COLO668 (cell line): ENCODE results near the gene GTF2I.
"Not testable (repeated sequence)": the region's sequence is repeated elsewhere in the genome, so short reads cannot be mapped to it uniquely, and the experiment has no call there.

ENCODE experiments used
- DNase-seq: peaks from one replicate; lab custom pipeline; 2025; ENCODE audit not compliant: unreplicated experiment; lab: John Stamatoyannopoulos, UW

The GTF2I gene

DNA sequence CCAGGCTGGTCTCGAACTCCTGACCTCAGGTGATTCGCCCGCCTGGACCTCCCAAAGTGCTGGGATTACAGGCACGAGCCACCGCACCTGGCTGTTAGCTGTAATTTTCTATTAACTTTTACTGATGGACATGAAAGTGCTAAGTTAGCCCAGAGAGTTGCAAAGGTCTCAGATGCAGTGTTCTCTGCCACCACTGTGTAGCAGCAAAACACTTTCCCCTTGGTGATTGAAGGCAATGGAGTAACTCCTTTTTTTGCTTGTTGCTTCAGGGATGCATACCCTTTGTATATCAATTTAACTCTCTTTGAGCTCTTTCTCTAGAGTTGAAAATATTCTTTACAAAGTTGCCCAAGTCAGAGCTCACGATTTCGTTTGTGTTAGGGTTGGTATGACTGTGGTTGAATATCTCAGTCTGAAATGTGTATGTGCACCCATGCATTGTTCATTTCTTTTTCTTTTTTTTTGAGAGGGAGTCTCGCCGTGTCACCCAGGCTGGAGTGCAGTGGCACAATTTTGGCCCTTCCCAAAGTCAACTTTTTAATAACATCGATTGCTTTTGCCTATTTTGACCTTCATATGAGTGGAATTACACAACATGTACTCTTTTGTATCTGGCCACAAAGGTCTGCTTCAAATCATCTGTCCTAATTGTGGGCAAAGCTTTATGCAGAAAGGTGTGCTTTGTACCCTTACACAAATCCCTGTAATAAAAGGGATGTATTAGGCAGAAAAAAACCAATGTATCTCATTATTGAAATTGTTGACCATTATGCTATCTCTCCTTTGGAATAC is 52.6 kb downstream of the GTF2I start:
- DNase-seq: no peak

DNA sequence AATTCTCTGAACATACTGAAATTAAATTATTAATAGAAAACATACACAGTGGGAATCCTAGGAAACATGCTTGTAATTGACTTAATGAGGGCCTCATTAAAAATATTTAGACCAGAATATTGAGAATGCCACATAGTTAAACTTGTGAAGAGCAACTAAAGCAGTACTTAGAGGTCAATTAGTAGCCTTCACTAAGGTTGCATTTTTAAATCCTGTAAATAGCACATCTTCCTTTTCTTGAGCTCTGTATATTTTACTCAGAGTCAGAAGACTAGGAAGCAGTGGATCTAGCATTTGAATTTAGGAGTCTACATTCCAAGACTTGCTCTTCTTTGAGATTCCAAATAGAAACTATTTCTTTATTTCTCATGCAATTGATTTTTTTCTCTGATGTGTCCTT is 56.0 kb downstream of the GTF2I start:
- DNase-seq: no peak

DNA sequence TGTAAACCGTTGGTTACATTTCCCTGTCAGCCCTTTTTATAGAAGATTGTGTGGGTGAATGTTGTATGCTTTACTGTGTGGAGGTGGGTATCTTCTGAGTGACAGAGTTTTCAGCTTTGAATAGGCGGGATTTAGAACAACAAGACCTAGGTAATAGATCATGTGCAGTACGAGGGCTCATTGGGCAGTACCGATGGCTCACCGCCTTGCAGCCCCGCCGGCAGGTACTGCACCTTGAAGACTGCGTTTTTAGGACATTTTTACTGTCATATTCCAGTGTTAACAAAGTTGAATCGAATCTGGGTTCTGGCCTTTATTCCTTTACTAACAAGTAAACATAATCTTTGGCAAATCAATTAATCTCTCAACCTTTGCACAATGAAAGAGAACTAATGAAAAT is 60.4 kb downstream of the GTF2I start:
- DNase-seq: no peak

DNA sequence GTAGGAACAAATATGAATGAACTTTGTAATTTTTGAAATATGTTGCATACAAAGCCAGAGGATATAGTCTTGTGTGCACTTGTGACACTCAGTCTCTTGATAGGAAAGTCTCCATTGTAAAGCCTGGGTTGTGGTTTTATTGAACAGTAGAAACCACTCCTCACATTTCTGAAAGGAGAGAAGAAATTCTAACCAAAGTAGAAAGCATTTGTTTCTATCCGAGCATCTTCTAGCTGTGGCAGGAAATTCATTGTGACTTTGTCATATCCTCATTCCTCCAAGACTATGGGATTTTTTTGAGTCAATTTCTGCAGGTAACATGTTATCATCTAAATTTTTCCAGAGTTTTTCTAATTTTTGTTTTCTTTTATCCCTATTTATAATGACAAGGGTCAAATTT is 60.8 kb downstream of the GTF2I start:
- DNase-seq: no peak

DNA sequence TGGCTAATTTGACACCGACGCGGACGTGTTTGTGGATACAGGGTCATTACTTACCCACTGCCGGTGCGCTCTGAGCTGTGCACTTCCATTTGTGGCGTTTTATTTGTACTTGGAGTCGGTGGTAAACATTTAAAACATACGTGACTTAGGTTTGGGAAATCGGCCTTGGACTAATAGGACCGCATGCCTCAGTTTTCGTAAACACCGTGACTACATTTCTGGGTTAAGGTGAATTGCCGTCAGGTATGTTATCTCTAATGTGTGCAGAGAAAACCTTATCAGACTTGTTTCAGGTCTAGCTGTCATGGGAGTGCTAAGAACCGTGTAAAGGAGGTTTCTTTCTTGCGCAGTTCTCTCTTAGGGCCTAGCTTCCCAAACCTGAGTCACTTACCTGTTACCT is 64.6 kb downstream of the GTF2I start:
- DNase-seq: no peak

DNA sequence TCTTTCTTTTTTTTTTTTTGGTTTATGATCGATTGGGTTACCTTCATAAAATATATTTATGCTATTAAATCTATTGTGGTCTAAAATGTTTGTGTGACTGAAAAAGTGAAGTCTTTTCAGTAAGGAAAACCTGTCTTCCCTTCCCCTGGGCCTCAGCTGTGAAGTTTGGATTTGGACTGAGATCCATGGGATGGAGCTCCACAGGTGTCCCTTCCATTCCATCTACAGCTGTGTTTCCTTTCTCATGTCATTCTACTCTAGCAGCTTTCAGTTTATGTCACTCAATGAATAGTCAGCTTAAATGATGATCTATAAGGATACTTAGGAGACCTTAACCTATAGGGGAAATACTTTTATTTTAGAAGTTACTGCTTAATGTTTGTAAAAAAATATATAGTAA is 68.3 kb downstream of the GTF2I start:
- DNase-seq: no peak

DNA sequence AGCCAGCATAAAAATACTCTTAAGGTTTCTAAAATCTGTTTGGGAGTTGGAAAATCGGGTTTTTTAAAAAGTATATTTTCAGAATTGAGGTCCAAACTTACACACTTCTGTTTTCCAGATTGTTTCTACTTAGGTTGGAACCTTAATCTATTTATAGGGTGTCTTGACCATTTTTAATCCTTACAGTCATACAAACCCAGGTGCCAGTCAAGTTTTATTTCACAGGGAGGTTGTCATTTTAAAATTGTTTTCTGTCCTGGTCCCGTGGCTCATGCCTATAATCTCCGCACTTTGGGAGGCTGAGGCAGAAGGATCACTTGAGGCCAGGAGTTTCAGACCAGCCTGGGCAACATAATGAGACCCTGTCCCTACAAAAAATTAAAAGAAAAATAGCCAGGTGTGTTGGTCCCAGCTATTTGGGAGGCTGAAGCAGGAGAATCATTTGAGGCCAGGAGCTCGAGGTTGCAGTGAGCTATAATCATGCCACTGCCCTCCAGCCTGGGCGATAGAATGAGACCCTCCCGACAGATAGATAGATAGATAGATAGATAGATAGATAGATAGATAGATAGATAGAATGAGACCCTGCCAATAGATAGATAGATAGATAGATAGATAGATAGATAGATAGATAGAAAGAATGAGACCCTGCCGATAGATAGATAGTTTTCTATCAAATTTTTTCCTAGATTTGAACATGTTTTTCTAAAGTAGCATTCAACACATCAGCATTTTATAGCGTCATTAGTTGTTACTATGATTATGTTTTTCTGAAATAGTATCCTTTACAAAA is 69.0 kb downstream of the GTF2I start:
- DNase-seq: no peak

DNA sequence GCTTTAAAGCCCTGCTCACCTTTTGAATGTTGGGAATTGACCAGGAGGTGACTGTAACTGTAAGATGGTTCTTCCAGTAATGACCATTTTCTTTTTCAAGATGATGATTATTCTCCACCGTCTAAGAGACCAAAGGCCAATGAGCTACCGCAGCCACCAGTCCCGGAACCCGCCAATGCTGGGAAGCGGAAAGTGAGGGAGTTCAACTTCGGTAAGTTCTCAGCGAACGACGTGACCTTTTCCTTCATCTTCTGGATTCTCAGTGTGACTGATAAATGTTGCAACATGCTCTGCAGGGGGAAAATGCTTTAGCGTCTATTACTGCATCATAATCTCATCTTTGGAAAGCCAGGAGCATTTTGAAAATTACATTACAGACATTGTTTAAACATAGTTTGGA is 71.2 kb downstream of the GTF2I start:
- DNase-seq: not testable (repeated sequence)

DNA sequence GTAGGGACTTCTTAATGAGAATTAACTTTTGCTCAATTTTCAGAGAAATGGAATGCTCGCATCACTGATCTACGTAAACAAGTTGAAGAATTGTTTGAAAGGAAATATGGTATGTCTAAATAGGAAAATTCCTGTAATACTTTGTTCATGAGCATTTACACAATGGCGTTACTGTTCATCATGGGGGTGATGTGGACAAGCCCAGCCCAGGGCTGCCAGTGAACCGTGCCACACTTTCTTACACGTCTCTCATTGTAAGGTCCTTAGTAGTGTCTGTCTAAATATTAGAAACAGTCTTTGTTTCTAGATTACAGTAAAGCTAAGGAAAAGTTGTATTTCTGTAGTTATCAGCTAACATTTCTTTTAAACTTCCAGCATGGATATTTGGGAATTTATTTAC is 72.7 kb downstream of the GTF2I start:
- not testable (repeated sequence) for DNase-seq

DNA sequence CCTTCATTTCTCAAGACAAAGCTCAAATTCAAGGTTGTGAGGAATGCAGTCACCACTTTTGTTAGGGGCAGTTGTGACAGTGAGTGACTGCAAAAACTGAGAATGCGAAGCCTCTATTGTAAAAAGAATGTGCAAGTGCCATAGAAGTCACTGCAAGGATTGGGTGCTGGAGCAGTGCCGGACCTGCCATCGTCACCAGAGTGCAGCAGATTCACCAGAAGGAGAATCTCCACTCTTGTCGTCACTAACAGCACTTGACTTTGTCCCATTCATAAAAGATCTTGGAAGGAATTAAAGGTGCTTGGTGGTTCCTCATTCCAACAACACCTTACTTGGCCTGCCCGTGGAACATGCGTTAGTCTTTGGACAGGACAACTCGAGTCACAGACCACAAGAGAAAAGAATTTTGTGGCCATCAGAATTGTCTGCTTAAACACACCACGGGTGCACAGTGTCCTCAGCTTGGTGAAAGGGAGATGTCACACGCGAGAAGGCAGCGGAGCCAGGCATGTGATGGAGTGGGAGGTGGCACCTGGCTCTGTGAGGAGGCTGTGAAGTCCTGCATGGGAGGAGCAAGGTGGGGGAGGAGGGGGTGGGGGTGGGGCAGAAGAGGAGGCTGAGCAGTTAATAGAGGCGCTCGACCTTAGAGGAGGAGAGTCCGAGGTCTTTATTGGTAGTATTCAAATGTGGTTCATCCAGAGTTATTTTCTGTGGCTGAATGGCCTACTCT is 82.6 kb downstream of the GTF2I start:
- DNase-seq: not testable (repeated sequence)

DNA sequence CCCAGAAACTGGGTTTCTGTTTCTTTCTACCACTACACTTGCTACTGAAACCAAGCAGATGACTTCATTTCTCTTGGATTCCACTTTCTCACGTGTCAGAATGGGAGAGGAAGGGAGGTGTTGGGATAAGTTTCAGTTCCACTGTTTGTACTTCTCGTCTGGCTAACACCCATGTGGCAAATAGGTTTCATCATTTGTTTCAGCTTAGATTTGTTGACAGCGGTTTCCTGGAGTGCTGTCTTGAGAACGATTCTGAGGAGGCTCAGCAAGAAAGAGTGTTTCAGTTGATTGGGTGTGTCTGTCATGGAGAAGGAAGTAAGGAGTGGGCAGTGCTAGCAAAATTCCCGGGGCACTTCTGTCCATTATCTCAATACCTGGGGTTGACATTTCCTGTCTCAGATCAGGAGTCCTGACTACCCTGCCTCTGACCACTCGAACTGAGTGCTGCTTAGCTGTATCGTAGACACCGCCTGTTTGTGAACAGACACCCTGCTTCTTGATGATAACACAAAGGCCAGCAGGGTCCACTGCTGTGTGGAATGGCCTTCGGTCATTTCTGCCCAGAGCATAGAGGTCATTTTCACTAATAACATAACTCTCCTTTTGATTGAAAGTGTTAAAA is 86.5 kb downstream of the GTF2I start:
- not testable (repeated sequence) for DNase-seq

DNA sequence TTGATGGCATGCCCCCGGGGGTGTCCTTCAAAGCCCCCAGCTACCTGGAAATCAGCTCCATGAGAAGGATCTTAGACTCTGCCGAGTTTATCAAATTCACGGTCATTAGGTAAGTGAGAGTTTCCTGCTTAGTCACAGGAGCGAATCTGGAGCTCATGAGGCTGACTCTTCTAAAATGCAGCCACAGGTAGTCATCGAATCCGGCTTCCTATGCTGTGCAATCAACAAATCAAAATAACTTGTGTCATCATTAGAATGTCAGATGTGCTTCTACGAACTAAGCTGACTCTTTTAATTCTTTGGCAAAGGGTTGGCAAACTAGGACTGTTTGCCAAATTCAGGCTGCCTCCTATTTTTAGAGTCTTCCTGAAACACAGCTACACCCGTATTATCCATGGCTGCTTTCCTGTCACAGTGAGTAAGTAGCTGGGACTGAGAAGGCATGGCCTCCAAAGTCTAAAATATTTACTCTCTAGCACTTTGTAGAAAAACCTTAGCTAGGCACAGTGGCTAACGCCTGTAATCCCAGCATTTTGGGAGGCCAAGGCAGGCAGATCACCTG is 96.5 kb downstream of the GTF2I start:
- not testable (repeated sequence) for DNase-seq

DNA sequence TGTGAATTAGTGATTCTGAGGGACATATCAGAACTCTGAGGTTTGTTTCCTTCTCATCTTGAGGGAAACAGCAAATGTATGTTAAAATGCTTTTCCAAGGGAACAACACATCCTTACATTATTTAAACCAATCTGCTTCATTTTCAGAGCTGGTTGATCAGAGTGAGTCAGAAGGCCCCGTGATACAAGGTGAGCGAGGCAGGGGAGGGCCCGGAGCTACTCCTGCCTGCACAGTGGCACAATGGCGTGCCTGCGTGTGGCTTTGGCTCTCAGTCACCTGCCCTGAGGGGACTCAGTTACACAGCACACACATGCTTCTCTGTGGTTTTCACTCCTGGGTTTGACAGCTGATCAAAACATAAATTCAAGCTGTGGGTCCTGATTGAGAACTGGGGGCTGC is 99.2 kb downstream of the GTF2I start:
- DNase-seq: not testable (repeated sequence)

DNA sequence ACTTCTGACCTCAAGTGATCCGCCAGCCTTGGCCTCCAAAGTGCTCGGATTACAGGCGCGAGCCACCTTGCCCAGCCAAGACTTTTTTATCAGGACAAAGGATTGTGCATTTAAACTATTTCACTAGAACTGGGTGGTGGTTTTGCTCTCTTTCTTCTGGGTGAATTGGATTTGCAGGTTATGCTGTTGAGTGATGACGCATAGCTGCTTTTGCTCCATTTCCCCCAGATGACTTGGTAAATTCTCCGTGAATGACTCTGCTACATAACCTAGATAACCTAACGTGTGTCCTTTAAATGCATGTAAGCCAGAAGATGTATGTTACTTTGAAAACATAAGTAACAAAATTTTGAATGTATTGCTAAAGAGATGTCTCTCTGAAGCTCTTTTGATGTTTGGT is 100.8 kb downstream of the GTF2I start:
- DNase-seq: not testable (repeated sequence)

DNA sequence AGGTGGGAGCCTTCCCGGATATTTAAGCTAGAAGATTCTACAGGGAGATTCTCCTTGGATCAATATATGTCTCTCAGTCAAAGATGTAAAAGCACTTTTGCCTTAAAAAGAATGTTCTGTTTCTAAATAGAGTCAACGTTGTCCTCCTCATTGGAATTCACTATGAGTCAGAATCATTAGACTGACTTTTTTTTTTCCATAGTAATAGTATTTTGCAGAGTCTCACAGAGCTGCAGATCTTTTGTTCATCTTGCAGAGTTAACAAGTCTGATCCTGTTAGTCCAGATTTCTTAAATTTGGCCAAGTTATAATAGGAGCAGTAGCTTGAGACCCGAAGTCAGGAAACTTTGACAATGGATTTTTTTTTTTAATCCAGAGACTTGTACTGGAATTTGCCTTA is 101.5 kb downstream of the GTF2I start:
- not testable (repeated sequence) for DNase-seq

DNA sequence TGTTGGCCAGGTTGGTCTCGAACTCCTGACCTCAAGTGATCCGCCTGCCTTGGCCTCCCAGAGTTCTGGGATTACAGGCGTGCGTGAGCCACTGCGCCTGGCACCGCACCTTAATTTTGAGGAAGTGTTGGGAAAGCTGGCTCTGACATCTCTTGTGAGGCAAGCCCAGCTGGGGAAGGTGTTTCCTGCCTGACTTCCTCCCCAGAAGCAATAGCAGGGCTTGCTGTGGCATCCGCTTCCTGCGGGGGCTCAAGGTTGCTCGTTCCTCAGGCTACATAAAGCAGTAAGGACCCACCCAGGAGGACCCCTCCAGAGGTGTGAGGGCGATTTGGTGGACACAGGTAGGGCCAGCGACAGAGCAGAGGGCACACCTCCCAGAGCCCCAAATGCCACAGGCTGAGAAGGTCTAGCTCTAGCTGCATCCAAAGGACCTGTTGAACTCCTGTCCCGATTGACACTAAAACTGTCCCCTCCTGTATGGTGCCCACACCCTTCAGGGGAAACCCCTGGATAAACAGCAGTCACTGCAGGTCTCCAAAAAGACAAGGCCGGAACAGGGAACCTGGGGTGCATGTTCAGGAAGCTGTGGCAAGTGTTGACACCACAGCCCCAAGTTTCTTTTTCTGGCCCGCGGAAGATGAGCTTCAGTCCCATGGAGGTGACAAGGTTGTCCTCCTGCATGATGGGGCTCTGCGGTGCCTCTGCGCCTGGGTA is 107.8 kb downstream of the GTF2I start:
- not testable (repeated sequence) for DNase-seq

DNA sequence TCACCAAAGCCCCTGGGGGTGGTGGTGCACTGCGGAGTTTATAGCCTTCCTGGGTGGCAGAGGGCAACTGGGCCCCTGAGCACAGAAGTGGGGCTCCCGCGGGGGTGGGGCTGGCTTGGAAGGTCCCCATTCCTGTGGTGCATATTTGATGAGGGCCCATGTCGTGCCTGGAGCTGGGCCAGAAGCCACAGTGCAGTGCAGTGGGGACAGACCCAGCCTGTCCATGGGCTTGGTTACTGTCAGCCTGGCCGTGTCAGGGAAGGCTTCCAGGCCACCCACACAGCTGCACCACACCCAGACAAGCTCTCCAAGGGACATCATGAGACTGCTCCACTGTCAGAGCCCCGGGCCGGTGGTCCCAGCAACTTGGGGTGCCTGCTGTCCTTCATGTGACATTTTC is 109.0 kb downstream of the GTF2I start:
- not testable (repeated sequence) for DNase-seq

DNA sequence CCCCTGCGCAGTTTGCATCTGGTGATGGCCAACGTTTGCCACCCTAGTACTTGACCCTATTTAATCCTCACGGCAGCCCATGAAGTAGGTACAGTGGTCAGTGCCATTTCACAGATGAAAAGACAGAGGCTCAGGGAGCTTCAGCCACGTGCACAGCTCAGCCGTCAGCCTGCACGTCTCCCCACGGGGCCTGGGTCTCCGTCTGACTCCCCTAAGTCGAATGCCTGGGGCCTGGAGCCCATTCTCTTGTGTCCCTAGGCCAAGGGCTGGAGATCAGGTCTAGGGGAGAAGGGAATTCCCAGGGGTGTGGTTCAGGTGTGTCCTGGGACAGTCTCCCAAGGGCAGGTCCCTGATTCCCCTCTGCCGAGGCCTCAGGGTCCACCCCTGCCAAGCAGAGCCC is 109.5 kb downstream of the GTF2I start:
- not testable (repeated sequence) for DNase-seq

DNA sequence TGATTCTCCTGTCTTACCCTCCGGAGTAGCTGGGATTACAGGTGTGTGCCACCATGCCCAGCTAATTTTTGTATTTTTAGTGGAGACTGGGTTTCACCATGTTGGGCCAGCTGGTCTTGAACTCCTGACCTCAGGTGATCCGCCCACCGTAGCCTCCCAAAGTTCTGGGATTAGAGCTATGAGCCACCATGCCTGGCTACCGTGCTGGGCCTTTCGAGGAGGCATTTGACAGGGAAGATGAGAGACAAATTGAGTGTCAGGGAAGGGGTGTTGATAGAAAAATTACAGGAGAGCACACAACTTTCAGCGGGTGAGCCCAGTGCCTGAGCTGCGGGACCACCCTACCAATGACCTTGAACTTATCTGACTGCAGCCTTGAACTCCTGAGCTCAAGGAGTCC is 112.5 kb downstream of the GTF2I start:
- DNase-seq: not testable (repeated sequence)

DNA sequence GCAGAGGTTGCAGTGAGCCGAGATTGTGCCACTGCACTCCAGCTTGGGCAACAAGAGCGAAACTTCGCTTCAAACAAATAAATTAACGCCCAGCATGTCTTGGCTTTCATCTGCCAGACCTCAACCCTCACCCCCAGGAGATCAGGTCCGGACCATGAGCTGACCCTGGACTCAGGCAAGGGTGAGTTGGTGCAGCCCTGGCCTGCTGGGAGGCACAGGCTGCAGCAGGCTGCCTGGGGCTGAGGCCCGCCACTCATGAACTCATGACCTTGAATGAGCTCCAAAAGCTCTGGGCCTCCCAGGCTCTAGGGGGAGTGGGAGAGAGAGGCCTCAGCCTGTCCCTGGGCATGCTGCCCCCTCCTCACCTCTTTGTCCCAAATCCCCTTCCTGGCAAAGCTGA is 114.6 kb downstream of the GTF2I start:
- DNase-seq: not testable (repeated sequence)
